DMS114 treated with DMSO at 0.1 percent for 48 hours (cell line): ENCODE measurements around the gene AIF1.
"Not testable (repeated sequence)": the region's sequence is repeated elsewhere in the genome, so short reads cannot be mapped to it uniquely, and the experiment has no call there.

Experiments used
- DNase-seq: peaks from one replicate; lab custom pipeline; 2025; ENCODE audit not compliant: unreplicated experiment; lab: John Stamatoyannopoulos, UW

The AIF1 gene

DNA sequence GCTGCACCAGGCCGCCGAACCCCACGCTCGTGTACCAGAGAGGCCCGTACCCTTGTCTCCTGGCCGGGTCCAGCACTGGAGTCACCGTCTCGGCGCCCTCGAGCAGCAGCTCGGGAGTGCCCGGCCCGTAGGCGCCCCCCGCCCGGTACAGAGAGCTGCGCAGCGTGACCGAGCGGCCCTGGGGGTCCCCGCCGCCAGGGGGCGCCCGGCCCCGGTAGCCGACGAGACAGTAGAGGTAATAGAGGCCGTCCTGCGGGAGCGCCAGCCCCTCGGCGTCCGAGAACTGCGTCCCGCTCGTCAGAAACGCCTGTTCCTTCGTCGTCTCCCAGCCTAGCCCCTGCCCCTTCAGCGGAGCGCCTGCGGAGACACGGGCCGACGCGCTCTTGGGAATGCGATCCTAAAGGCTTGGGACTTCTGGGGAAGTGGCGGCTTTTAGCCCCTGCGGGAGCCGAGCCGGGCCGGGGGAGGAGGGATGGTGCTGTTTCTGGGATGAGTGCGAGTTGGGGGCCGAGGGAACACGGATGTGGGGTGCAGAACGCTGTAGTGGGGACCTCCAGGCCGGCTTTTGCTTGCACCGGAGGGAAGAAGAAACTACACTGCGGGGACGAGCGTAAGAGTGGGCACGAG lies 34.1 kb upstream of the AIF1 start:
- peak; percentile 85 for DNase-seq

GRCh38 chr6:31581434-31582229 lies 33.4 kb upstream of the AIF1 start:
- no peak for DNase-seq

GRCh38 chr6:31582230-31582643 lies 32.8 kb upstream of the AIF1 start, which contains the start of gene LTB:
LTB (minus strand) TSS chr6:31582424; CDS start chr6:31582417, 7 bp downstream.
- DNase-seq: no peak

DNA sequence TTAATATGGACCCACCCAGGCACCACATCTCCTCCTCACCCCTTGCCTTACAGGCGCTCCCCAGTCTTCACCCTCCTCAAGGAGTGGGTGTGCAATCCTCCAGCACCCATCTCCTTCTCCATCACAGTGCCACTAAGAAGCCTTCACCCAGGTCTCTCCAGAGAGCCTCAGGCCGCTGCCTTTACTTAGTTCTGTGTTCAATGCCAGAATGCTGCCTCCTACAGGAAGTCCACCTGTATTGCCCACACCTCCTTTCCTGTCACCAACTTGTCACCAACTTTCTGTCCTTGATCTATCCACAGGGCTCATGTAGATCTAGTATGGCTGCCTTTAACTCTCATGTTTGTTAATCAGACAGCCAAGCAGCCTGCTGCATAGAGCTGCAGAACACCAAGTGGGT lies 29.5 kb upstream of the AIF1 start:
- no peak for DNase-seq

- no peak for DNase-seq
Observed at GRCh38 chr6:31586008-31586407, 29.0 kb upstream of the AIF1 start, which contains the start of gene LST1. LST1 (plus strand) TSS chr6:31586277; CDS start chr6:31587300, 1,023 bp downstream.

- DNase-seq: no peak
Observed at GRCh38 chr6:31586599-31587281, 28.3 kb upstream of the AIF1 start.

DNA sequence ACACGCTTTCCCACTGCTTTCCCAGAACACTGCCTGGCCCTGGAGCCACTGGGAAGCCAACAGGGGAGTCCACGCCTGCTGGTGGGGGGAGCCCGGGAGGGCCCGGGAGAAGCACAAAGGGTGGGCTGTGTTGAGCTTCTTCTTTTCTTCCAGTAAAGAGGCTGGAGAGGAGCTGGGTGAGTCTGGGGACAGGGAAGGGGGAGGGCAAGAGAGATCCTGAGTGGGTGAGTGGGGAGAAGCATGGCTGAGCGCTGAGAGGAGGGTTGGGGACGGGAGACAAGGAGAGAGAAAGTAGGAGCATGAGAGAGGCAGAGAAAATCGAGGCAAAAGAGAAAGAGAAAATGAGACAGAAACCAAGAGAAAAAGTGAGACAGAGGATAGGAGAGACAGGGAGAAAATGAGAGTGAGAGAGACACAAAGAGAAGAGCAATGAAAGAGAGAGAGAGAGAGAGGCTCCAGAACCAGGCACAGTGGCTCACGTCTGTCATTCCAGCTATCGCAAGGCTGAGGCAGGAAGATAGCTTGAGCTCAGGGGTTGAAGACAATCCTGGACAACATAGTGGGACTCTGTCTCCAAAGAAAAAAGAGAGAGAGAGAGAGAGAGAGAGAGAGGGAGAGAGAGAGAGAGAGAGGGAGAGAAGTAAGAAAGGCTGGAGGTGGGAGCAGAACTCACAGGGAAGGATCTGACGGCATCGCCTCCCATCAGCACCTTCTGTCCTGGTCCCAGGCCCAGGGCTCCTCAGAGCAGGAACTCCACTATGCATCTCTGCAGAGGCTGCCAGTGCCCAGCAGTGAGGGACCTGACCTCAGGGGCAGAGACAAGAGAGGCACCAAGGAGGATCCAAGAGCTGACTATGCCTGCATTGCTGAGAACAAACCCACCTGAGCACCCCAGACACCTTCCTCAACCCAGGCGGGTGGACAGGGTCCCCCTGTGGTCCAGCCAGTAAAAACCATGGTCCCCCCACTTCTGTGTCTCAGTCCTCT lies 26.9 kb upstream of the AIF1 start:
- DNase-seq: no peak

DNA sequence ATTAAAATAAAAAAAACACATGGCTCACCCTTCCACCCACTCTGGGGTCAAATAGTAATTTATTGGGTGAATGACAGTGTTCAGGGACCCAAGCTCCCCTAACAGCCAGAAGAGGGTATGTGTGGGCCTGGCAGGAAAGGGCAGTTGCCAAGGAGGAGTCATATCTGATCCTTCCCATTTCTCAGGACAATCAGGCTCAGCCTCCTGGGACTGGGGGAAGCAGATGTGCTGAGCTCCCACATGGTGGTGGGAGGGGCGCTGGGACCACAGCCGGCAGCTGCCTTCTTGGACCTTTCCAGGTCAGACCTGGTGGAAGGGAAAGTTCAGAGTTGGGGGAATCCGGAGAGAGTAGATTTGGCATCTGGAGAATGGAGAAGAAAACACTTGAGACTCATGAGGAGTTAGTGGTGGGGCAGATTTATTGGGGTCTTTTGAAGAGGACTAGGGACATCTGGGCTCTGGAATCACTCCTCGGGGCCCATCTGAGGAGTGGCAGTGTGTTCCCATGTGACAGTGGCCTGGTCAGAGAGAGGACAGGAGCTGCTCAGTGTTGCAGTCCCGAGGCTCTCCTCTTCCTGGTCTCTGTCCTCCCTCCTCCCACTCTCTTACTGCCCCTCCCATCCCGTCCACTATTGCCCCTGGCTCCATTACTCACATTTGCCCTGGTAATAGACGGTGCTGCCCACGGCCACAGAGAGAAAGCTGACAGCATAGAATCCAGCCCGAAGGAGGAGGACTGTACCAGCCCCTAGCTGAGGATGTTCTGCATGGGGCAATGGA lies 26.0 kb upstream of the AIF1 start:
- DNase-seq: no peak

DNA sequence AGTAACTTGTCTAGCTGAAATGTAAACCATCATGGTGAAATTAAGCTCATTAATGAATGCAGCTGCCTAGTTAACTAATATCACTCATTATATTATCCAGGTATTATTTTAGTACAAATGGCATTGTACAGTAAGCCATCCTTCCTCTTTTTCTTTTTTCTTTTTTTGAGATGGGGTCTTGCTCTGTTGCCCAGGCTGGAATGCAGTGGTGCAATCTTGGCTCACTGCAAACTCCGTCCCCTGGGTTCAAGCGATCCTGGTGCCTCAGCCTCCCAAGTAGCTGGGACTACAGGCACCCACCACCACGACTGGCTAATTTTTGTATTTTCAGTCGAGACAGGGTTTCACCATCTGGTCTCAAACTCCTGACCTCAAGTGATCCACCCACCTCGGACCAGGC lies 24.3 kb upstream of the AIF1 start:
- not testable (repeated sequence) for DNase-seq

- DNase-seq: no peak
Observed at GRCh38 chr6:31592396-31592771, 22.6 kb upstream of the AIF1 start.

DNA sequence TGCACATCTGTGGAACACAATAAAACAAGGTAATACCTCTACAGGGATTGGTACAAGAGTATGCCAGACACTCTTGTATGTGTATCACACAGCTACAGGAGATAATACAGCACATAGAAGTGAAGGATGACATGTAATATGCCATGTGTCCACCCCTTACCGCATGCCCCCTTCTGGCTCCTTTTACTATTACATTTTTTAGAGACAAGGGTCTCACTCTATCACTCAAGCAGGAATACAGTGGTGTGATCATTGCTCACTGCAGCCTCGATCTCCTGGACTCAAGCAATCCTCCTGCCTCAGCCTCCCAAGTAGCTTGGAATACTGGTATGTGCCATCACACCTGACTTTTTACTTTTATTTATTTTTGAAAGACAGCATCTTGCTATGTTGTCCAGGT lies 18.0 kb upstream of the AIF1 start:
- peak; percentile 63 for DNase-seq

DNA sequence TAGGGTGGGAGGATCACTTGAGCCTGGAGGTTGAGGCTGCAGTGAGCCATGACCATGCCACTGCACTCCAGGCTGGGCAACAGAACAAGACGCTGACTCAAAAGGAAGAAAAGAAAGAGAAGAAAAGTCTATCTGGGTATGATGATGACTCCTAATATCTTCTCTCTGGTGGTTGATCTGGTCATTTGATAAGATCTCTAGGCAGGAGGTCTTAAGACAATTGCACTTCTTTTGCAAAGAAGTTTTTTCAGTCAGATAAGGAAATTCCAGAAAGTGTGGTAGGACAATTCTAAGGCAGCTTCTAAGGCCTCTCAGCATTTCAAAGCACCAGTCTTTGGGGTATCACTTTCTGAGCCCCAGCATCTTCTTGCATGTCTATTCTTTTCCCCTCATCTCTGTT lies 7.7 kb upstream of the AIF1 start:
- DNase-seq: no peak

DNA sequence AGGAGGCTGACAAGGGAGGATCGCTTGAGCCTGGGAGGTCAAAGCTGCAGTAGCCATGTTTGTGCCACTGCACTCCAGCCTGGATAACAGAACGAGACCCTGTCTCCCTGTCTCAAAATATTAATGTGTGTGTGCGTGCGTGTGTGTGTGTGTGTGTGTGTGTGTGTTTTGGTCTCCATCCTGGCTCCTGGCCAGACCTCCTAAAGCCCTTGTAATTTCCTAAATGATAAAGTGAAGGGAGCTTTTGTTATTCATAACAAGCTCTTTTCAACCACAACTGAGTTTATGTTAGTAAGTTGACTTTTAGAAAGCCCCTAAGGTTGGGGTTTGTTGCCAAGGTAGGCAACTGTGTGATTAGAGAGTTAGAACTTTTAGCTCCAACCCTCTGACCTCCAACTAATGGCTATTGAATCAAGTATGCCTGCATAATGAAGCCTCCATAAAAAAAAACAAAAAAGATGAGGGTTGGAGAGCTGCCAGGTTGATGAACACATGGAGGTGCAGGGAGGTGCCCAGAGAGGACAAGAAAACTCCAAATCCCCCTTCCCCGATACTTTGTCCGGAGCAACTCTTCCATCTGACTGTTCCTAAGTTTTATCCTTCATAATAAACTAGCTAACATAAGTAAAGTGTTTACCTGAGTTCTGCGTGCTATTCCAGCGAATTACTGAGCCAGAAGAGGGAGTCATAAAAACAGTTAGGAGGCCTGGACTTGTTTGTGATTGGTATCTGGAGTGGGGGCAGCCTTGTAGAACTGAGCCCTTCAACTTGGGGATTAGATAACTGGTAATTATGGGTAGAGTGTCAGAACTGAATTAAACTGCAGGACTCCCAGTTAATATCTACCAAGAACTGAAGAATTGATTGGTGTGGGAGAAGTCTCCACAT lies 5.3 kb upstream of the AIF1 start:
- no peak for DNase-seq

DNA sequence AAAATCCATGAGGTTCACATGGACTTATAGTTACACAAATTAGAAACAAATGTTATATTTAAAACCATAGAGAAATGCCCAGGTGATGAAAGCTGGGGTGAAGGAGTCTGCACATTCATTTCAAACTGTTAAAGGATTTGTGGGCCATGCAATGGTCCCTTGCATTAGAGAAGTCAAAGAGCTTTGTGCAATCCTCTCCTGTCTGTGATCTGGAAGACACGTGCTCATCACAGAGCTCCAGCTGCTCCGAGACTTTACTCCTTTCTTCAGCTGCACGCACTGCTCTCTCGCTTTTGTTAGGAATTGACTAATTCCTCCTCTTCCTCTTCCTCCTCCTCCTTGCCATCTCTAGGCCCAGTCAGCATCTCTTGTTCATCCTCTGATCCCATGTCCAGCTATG lies 4.1 kb upstream of the AIF1 start:
- no peak for DNase-seq

- no peak for DNase-seq
Observed at GRCh38 chr6:31614075-31614619, 887 bp upstream of the AIF1 start.

DNA sequence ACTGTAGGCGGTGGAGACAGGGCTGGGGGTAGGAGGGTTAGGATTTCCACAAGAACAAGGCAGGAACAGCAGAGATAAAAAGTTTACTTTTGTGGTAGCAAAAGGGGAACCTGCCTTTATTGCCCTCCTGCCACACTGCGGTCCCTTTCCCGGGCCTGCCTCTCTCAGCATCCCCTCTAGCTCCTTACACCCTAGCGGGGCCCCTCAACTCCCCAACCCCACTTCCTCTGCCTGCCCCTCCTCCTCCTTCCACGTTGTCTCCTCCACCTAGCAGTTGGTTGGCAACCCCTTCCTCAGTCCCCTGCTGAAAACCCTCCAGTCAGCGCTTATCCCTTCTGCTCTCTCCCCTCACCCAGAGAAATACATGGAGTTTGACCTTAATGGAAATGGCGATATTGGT lies 714 bp downstream of the AIF1 start:
- no peak for DNase-seq

GRCh38 chr6:31617010-31617409 lies 2.0 kb downstream of the AIF1 start:
- DNase-seq: no peak

DNA sequence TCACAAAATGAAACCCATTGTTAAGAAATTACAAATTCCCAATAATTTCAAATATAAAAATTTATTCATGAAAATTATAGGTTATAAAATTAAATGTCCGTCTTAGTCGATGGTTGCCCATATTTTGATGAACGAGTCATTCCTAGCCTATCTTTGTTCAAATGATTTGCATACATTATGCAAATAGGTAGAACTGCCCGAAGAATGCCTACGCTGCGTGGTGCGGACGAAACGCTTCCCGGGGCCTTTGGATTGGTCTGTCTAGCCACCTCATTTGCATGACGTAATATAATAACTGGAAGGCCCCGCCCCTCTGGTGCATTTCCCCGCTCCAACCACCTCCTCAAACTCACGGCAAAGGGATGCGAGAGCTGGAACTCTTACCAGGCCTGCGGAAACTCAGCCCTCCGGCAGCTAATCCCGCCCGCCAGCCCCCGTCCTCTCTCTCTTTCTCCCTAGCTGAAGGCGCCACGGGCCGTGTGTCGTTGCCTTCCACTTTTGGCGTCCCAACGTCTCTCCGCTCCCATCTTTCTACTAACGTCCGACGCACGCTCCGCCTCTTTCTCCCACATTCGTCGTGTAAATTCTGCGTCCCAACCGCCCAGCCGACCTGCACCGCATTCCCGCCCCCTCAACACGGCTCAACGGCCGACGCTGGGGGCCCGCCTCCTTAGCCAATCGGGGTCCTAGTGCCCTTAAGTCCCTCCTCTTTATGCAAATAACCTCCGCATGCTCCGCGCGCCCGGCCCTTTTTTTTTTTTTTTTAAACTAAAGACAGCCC lies 5.0 kb downstream of the AIF1 start:
- peak; percentile 99 for DNase-seq
